22Rv1 (cell line): ENCODE results near the gene SCUBE1.

Source experiments
- CTCF ChIP-seq: fragments of 450-650 bp; IDR thresholded peaks from 2 replicates; pipeline ENCODE4 v1.5.1; 2017; ENCODE audit warnings: mild to moderate bottlenecking
- ZFX ChIP-seq: fragments of 450-650 bp; IDR thresholded peaks from 2 replicates; pipeline ENCODE4 v1.6.1; 2017; ENCODE audit warnings: antibody characterized with exemption, borderline replicate concordance

GRCh38 chr22:43152357-43153071, 190.7 kb downstream of the SCUBE1 start:
- TF ChIP-seq CTCF (no peak), ZFX (no peak)
